H1 (cell line): Measurements from ENCODE around the gene NOTCH4. TPM values are rescaled to one million over a fixed set of nuclear protein-coding genes. Genes with fewer than 3 reads are reported as not detected.

Source experiments
- CTCF ChIA-PET: fragments of 300-600 bp; sonication (Branson Sonifier 250); formaldehyde crosslinking; loops from one replicate; lab custom pipeline; 2021; ENCODE audit not compliant: partially characterized antibody; lab: Charles Lee
- POLR2A ChIA-PET: fragments of 300-600 bp; sonication (Branson Sonifier 250); formaldehyde crosslinking; loops from one replicate; lab custom pipeline; 2021; ENCODE audit warnings: inconsistent platforms; ENCODE audit not compliant: partially characterized antibody; lab: Charles Lee
- DNase-seq, 2 experiments: peaks; one replicate each; pipeline versions ENCODE4 v3.0.0 to v3.0.0-alpha.2; 2010 to 2022; ENCODE audit warnings: low spot score in 2 of 2, low read depth in 1 of 2, mixed read lengths in 1 of 2
- FAIRE-seq: peaks from 2 replicates; lab custom pipeline; 2011; peaks lifted over from hg19 to GRCh38; lab: Jason Lieb, UNC
- H2AFZ ChIP-seq: 2 replicates; pipeline ENCODE4 v1.8.1; 2012; ENCODE audit warnings: low read length, inconsistent platforms
- H2AK5ac ChIP-seq: 2 replicates; pipeline ENCODE4 v1.6.1; 2013; ENCODE audit warnings: low read depth, low read length
- H2BK120ac ChIP-seq: replicated peaks from 2 replicates; pipeline ENCODE3; 2013; ENCODE audit warnings: low read depth, low read length, inconsistent platforms
- H2BK12ac ChIP-seq: 2 replicates; pipeline ENCODE4 v1.6.1; 2013; ENCODE audit warnings: low read depth, low read length
- H2BK15ac ChIP-seq: 2 replicates; pipeline ENCODE4 v1.6.1; 2013; ENCODE audit warnings: low read length
- H2BK20ac ChIP-seq: 2 replicates; pipeline ENCODE4 v1.6.1; 2013; ENCODE audit warnings: low read length
- H2BK5ac ChIP-seq: 2 replicates; pipeline ENCODE4 v1.6.1; 2013; ENCODE audit warnings: low read depth, low read length
- H3K14ac ChIP-seq: 2 replicates; pipeline ENCODE4 v1.6.1; 2013; ENCODE audit warnings: inconsistent platforms; ENCODE audit not compliant: insufficient read length
- H3K18ac ChIP-seq: 2 replicates; pipeline ENCODE4 v1.6.1; 2013; ENCODE audit warnings: low read length; ENCODE audit errors: extremely low read depth
- H3K23ac ChIP-seq: 2 replicates; pipeline ENCODE4 v1.6.1; 2013; ENCODE audit warnings: inconsistent platforms; ENCODE audit not compliant: insufficient read length
- H3K23me2 ChIP-seq: 2 replicates; pipeline ENCODE4 v1.6.1; 2013; ENCODE audit warnings: low read depth, low read length
- H3K27ac ChIP-seq: 2 replicates; pipeline ENCODE4 v1.6.1; 2011; ENCODE audit warnings: low read depth, low read length, inconsistent platforms
- H3K27me3 ChIP-seq, 4 experiments: replicated peaks in 1 of 4; 1 replicate in 1 of 4; 2 replicates in 3 of 4; pipeline versions ENCODE4 v1.6.1 to v1.8.1; 2011 to 2013; ENCODE audit warnings: low read length in 3 of 4, mild to moderate bottlenecking in 3 of 4, inconsistent platforms in 2 of 4, mixed read lengths in 2 of 4, moderate library complexity in 1 of 4; ENCODE audit not compliant: control insufficient read depth in 3 of 4, insufficient read depth in 3 of 4; ENCODE audit errors: extremely low read depth in 1 of 4
- H3K36me3 ChIP-seq, 4 experiments: 2 replicates each; pipeline versions ENCODE4 v1.6.1 to v1.8.1; 2011 to 2013; ENCODE audit warnings: mild to moderate bottlenecking in 4 of 4, low read length in 3 of 4, moderate library complexity in 2 of 4, control low read depth in 1 of 4, inconsistent platforms in 1 of 4; ENCODE audit not compliant: insufficient read depth in 4 of 4, control insufficient read depth in 2 of 4
- H3K4ac ChIP-seq: replicated peaks from 2 replicates; pipeline ENCODE3; 2013; ENCODE audit warnings: low read length, low read depth, mixed read lengths, inconsistent platforms; ENCODE audit not compliant: insufficient read length
- H3K4me1 ChIP-seq, 4 experiments: replicated peaks in 1 of 4; 1 replicate in 1 of 4; 2 replicates in 3 of 4; pipeline versions ENCODE4 v1.6.1 to v1.8.1; 2011 to 2013; ENCODE audit warnings: low read length in 3 of 4, inconsistent platforms in 2 of 4, mixed read lengths in 1 of 4; ENCODE audit not compliant: insufficient read depth in 4 of 4, control insufficient read depth in 3 of 4
- H3K4me2 ChIP-seq, 2 experiments: 2 replicates each; pipeline versions ENCODE4 v1.6.1 to v1.8.1; 2011 to 2013; ENCODE audit warnings: low read depth in 2 of 2, low read length in 2 of 2, control low read depth in 1 of 2, inconsistent platforms in 1 of 2, mild to moderate bottlenecking in 1 of 2; ENCODE audit not compliant: insufficient read depth in 1 of 2
- H3K4me3 ChIP-seq, 4 experiments: fragments of 200-600, 300-600 bp in 1 of 4; sonication (generic), shearing (Covaris generic), sonication (Bioruptor Twin) in 1 of 4; 2 replicates each; pipeline versions ENCODE4 v1.5.1 to v1.8.1; 2011 to 2016; ENCODE audit warnings: low read length in 4 of 4, low read depth in 3 of 4, control low read depth in 2 of 4, inconsistent platforms in 2 of 4, mild to moderate bottlenecking in 2 of 4, mixed read lengths in 1 of 4, moderate library complexity in 1 of 4; ENCODE audit not compliant: insufficient read depth in 2 of 4; ENCODE audit errors: extremely low read depth in 1 of 4
- H3K56ac ChIP-seq: replicated peaks from 2 replicates; pipeline ENCODE3; 2013; ENCODE audit warnings: low read depth, mild to moderate bottlenecking, mixed read lengths, low read length, inconsistent platforms; ENCODE audit not compliant: insufficient read length
- H3K79me1 ChIP-seq: 2 replicates; pipeline ENCODE4 v1.6.1; 2013; ENCODE audit warnings: low read depth, low read length, control low read depth
- H3K79me2 ChIP-seq, 2 experiments: 2 replicates each; pipeline versions ENCODE4 v1.6.1 to v1.8.1; 2012 to 2013; ENCODE audit warnings: low read length in 2 of 2, mild to moderate bottlenecking in 2 of 2, inconsistent platforms in 1 of 2; ENCODE audit not compliant: insufficient read depth in 2 of 2, control insufficient read depth in 1 of 2
- H3K9ac ChIP-seq, 4 experiments: replicated peaks in 1 of 4; 1 replicate in 1 of 4; 2 replicates in 3 of 4; pipeline versions ENCODE4 v1.6.1 to v1.8.1; 2011 to 2013; ENCODE audit warnings: low read depth in 3 of 4, low read length in 3 of 4, control low read depth in 2 of 4, mild to moderate bottlenecking in 2 of 4, moderate library complexity in 2 of 4, inconsistent platforms in 1 of 4; ENCODE audit errors: extremely low read depth in 1 of 4
- H3K9me3 ChIP-seq, 2 experiments: 2 replicates each; pipeline versions ENCODE4 v1.6.1 to v1.8.1; 2012 to 2013; ENCODE audit warnings: mild to moderate bottlenecking in 2 of 2, moderate library complexity in 2 of 2, control low read depth in 1 of 2, inconsistent platforms in 1 of 2, low read depth in 1 of 2, low read length in 1 of 2, mixed read lengths in 1 of 2; ENCODE audit not compliant: insufficient read depth in 2 of 2
- H4K20me1 ChIP-seq, 2 experiments: replicated peaks in 1 of 2; 2 replicates each; pipeline versions ENCODE3 to v1.8.1; 2011 to 2013; ENCODE audit warnings: inconsistent platforms in 2 of 2, low read length in 2 of 2, mild to moderate bottlenecking in 1 of 2; ENCODE audit not compliant: insufficient read depth in 2 of 2, control insufficient read depth in 1 of 2
- H4K5ac ChIP-seq: 2 replicates; pipeline ENCODE4 v1.6.1; 2013; ENCODE audit warnings: low read length, low read depth, mixed read lengths, inconsistent platforms; ENCODE audit not compliant: insufficient read length
- H4K8ac ChIP-seq: 2 replicates; pipeline ENCODE4 v1.8.0; 2013; ENCODE audit warnings: mild to moderate bottlenecking, moderate library complexity, low read length, inconsistent platforms; ENCODE audit not compliant: insufficient read depth; ENCODE audit errors: extremely low read depth
- H4K91ac ChIP-seq: replicated peaks from 2 replicates; pipeline ENCODE3; 2013; ENCODE audit warnings: low read length, mixed read lengths, inconsistent platforms; ENCODE audit not compliant: insufficient read length
- CBX8 ChIP-seq: fragments of 300-800, 300-1000 bp; sonication (generic); IDR thresholded peaks from 2 replicates; pipeline ENCODE4 v1.7.1; 2016; ENCODE audit warnings: low read depth, low read length, borderline replicate concordance
- CEBPB ChIP-seq: IDR thresholded peaks from 2 replicates; pipeline ENCODE4 v1.6.1; 2012; ENCODE audit warnings: low read depth, low read length
- EGR1 ChIP-seq: IDR thresholded peaks from 2 replicates; pipeline ENCODE4 v1.6.1; 2011; ENCODE audit warnings: low read depth, low read length, borderline replicate concordance
- NANOG ChIP-seq: IDR thresholded peaks from 2 replicates; pipeline ENCODE4 v1.6.1; 2011; ENCODE audit warnings: low read length, low read depth, mild to moderate bottlenecking, inconsistent platforms; ENCODE audit not compliant: insufficient read depth, poor library complexity, severe bottlenecking
- NRF1 ChIP-seq: IDR thresholded peaks from 2 replicates; pipeline ENCODE4 v1.6.1; 2011; ENCODE audit warnings: mild to moderate bottlenecking, low read depth, low read length, improper control_type of control experiment
- SIRT6 ChIP-seq: IDR thresholded peaks from one replicate; pipeline ENCODE4 v1.7.1; 2012; ENCODE audit warnings: low read length, inconsistent platforms
- SP1 ChIP-seq: IDR thresholded peaks from 2 replicates; pipeline ENCODE4 v1.6.1; 2011; ENCODE audit warnings: low read depth, low read length
- TEAD4 ChIP-seq: IDR thresholded peaks from 2 replicates; pipeline ENCODE4 v1.6.1; 2012; ENCODE audit warnings: low read depth, low read length, inconsistent platforms, mixed read lengths
- ZNF274 ChIP-seq: IDR thresholded peaks from 2 replicates; pipeline ENCODE4 v1.7.0; 2012; ENCODE audit warnings: low read length, borderline replicate concordance; ENCODE audit errors: extremely low read depth
- WGBS, 2 experiments: shearing (Covaris generic) in 1 of 2; methylation state at CpG; one replicate each; pipeline versions ENCODE4 v1.1.6 to v1.1.7; 2013 to 2015; ENCODE audit warnings: low lambda C conversion rate in 2 of 2, mixed read lengths in 2 of 2, inconsistent platforms in 1 of 2, low coverage in 1 of 2, missing lambda C conversion rate in 1 of 2; ENCODE audit not compliant: insufficient replicate concordance in 2 of 2, insufficient coverage in 1 of 2, insufficient read length in 1 of 2; ENCODE audit errors: extremely low coverage in 1 of 2, missing lambda C conversion rate in 1 of 2; 5-methylcytosine and 5-hydroxymethylcytosine counted together
- polyA plus RNA-seq, 7 experiments: library from polyadenylated mRNA; depleted of rRNA in 3 of 7; stranded (reverse) in 5 of 7; unstranded in 2 of 7; fragments of >200 nt in 5 of 7; fragments of 200-250 nt in 2 of 7; gene quantifications; 1 replicate in 5 of 7; 2 replicates in 1 of 7; 4 replicates in 1 of 7; pipeline versions ENCODE4 v1.2.1 to v1.2.3, GENCODE V29; 2011 to 2013; ENCODE audit warnings: missing spikeins in 2 of 7, mixed read lengths in 2 of 7
- total RNA-seq: library from RNA; stranded (reverse); fragmentation: NEBNext Ultra II Directional; extraction: Animal tissue kit (Norgen Biotek cat#: 25700); gene quantifications from 2 replicates; pipeline ENCODE4 v1.2.1, GENCODE V29; 2021

The NOTCH4 gene
- total and polyA plus RNA-seq, 2 of the 8 experiments (the other 6 are each of a cell fraction or from before 2014, with no cell fraction given): 1.9 to 2.8 TPM

GRCh38 chr6:32210191-32210601 is 13.7 kb downstream of the NOTCH4 start:
- ChIA-PET POLR2A (no interaction called here), CTCF (no interaction called here)
- H3K9me3 ChIP-seq: no peaks in the 10 kb centered on the region
- H4K8ac ChIP-seq: no peak overlapping the region
- H3K4ac ChIP-seq: no peak overlapping the region
- no peak overlapping the region for H4K5ac ChIP-seq
- no peak overlapping the region for H2AK5ac ChIP-seq
- H2BK15ac ChIP-seq: no peak overlapping the region
- no peak overlapping the region for H3K4me3 ChIP-seq
- no peak overlapping the region for H2BK12ac ChIP-seq
- H3K56ac ChIP-seq: no peak overlapping the region
- H3K9ac ChIP-seq: no peak overlapping the region
- no peak overlapping the region for H3K23ac ChIP-seq
- no peaks in the 10 kb centered on the region for H3K36me3 ChIP-seq
- 90% methylated on average over 5 of the region's 5 CpGs; no CpG with 5 or more reads in 1 of the 2 experiments for WGBS, 2 experiments
- no peak overlapping the region for H2BK120ac ChIP-seq
- H2BK20ac ChIP-seq: no peak overlapping the region
- FAIRE-seq (no peak), DNase-seq (no peak)
- no peak overlapping the region for H4K91ac ChIP-seq
- no peaks in the 10 kb centered on the region for H4K20me1 ChIP-seq
- H3K18ac ChIP-seq: no peak overlapping the region
- no peaks in the 10 kb centered on the region for H3K27me3 ChIP-seq
- H3K23me2 ChIP-seq: no peaks in the 10 kb centered on the region
- H2BK5ac ChIP-seq: no peak overlapping the region
- no peak overlapping the region for H3K14ac ChIP-seq
- H3K79me2 ChIP-seq: no peaks in the 10 kb centered on the region
- H3K4me1 ChIP-seq: no peaks in the 10 kb centered on the region
- TF ChIP-seq CEBPB (no peak), SP1 (no peak), NANOG (no peak), SIRT6 (no peak), CBX8 (no peak), EGR1 (no peak), NRF1 (no peak), ZNF274 (no peak), TEAD4 (no peak)
- H3K79me1 ChIP-seq: no peaks in the 10 kb centered on the region; the same call in 1 of the 2 replicates
- no peak overlapping the region for H3K4me2 ChIP-seq
- no peak overlapping the region for H3K27ac ChIP-seq
- H2AFZ ChIP-seq: no peak overlapping the region
